ENCODE measurements around the gene MMP15.
"Not testable (repeated sequence)": the region's sequence is repeated elsewhere in the genome, so short reads cannot be mapped to it uniquely, and the experiment has no call there.

Gene MMP15

GRCh38 chr16:58074657-58075056 is 49.1 kb downstream of the MMP15 start:
- DNase-seq (ENCODE audit: extremely low read depth, low read depth): no peak
- no peak for TF ChIP-seq CTCF (IDR thresholded peaks at IDR 0.05; ENCODE audit: low read depth, low read length)

DNA sequence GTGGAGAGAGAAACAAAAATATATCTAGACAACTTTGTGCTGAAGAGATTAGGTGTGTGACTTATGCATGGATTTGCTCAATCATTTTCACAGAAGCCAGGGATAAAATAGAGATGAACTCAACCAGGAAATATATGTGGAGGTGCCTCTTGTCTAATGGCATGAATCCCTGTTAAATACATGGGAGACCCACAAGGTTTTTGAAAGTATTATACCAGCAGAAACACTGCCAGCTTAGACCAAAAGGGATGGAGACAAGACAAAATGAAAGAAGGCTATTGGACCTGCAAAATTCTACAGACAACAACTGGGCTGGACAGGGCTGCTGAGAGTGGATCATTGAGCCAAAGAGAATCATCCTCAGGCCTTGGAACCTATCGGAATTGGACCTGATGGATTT is 51.0 kb downstream of the MMP15 start:
- no peak for TF ChIP-seq CTCF (IDR thresholded peaks at IDR 0.05; ENCODE audit: low read depth, low read length)

DNA sequence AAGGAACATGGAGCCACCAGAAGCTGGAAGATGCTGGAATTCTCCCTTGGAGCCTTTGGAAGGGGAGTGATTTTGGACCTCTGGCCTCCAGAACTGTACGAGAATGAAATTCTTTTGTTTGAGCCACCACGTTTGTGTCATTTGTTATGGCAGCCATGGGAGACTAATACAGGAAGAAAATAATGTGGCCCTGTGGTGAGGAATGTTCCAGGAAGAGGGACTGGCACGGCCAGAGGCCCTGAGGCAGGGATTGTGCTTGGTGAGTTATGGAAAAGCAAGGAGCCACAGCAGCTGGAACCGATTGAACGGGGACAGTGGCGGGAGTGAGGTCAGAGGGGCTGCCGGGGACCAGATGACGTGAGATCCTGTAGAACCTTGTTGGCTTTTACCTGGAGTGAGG is 52.2 kb downstream of the MMP15 start:
- no peak for TF ChIP-seq CTCF (IDR thresholded peaks at IDR 0.05; ENCODE audit: low read depth, low read length)
- no peak for DNase-seq (ENCODE audit: extremely low read depth, low read depth)

More for the DNA sequence above, 51.0 kb downstream of the MMP15 start:
- DNase-seq (ENCODE audit: extremely low read depth, low read depth): no peak

GRCh38 chr16:58080657-58081056 is 55.1 kb downstream of the MMP15 start:
- DNase-seq (ENCODE audit: extremely low read depth, low read depth): not testable (repeated sequence)

GRCh38 chr16:58082381-58082780 is 56.8 kb downstream of the MMP15 start:
- no peak for TF ChIP-seq CTCF (IDR thresholded peaks at IDR 0.05; ENCODE audit: low read depth, low read length)
- DNase-seq (ENCODE audit: extremely low read depth, low read depth): no peak

GRCh38 chr16:58084635-58085034 is 59.1 kb downstream of the MMP15 start:
- TF ChIP-seq CTCF (IDR thresholded peaks at IDR 0.05; ENCODE audit: low read depth, low read length): no peak

DNA sequence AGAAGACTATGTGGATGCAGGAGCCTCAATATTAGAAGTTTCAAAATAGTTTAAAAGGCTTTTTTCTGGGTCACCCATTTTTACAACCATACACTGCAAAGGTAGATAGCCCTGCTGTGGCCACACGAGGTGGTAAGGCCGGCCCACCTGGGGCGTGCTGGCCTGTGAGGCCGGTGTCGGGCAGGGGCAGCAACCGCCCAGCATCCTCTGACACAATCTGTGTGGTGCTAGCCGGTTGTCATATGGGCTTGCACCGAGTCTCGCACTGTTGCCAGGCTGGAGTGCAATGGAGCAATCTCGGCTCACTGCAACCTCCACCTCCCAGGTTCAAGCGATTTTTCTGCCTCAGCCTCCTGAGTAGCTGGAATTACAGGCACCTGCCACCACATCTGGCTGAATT is 59.6 kb downstream of the MMP15 start:
- no peak for DNase-seq (ENCODE audit: extremely low read depth, low read depth)
- TF ChIP-seq CTCF (IDR thresholded peaks at IDR 0.05; ENCODE audit: low read depth, low read length): no peak

More at GRCh38 chr16:58084635-58085034, 59.1 kb downstream of the MMP15 start:
- no peak for DNase-seq (ENCODE audit: extremely low read depth, low read depth)

DNA sequence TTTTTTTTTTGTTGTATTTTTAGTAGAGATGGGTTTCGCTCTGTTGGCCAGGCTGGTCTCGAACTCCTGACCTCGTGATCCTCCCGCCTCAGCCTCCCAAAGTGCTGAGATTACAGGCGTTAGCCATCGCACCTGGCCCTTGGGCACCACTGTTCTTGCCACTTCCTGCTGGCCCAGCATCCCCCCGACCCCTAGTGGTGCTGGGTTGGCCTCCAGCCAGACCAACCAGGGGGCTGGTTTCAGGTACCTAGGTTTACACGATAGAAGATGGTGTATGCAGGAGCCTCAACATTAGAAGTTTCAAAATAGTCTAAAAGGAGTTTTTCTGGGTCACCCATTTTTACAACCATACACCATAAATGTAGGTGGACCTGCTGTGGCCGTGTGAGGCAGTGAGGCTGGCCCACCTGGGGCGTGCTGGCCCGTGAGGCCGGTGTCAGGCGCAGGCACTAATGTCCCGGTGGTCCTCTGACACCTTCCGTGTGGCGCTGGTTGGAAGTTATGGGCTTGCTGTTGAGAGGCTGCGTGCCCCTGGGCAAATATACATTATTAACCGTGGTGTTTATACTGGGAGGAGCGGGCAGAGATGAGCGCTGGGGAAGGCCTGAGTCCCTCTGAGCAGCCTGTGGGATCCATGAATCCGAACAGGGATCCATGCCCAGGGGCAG is 60.2 kb downstream of the MMP15 start:
- no peak for TF ChIP-seq CTCF (IDR thresholded peaks at IDR 0.05; ENCODE audit: low read depth, low read length)
- no peak for DNase-seq (ENCODE audit: extremely low read depth, low read depth)

Measured in AG09319 (cell line).